ENCODE measurements around the gene FADS2.

DNA sequence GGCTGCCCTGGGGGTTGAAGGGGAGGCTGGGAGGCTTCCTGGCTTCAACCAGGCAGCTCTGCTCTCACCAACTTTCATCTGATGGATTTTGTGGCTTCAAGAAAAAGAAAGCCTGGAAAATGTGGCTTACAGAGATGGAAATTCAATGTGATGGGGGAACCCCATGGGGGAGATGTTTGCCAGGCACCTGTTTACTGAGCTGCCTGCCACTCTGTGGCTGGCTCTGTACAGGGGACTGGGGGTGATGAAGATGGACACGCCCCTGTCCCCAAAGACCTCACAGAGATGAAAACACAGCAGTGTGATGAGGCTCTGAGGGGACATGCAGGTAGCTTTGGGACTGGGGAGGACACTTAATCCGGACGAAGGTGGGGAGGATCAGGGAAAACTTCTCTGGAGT is 45.8 kb upstream of the FADS2 start:
- TF ChIP-seq POLR2A (IDR thresholded peaks at IDR 0.05; ENCODE audit: low read depth, low read length) (no peak), POLR2AphosphoS5 (IDR thresholded peaks at IDR 0.05; ENCODE audit: low read depth, low read length) (no peak)

Measured in GM12892 (cell line).